K562 (cell line): ENCODE results near the gene FBLN2. TPM values are rescaled to one million over a fixed set of nuclear protein-coding genes. Genes with fewer than 3 reads are reported as not detected.
A peak's percentile ranks its signal among the peaks of the same experiment; 100 is the strongest.

Experiments
- ARHGAP35 ChIP-seq: fragments of 450-650 bp; IDR thresholded peaks from 2 replicates; pipeline ENCODE4 v1.6.1; 2018; ENCODE audit not compliant: partially characterized antibody
- ATF7 ChIP-seq: fragments of 450-650 bp; IDR thresholded peaks from 2 replicates; pipeline ENCODE4 v1.7.1; 2014; ENCODE audit warnings: mild to moderate bottlenecking, moderate library complexity
- CBFA2T3 ChIP-seq: fragments of 450-650 bp; IDR thresholded peaks from 2 replicates; pipeline ENCODE4 v1.6.1; 2017
- ETV5 ChIP-seq: sonication (generic); formaldehyde crosslinking; IDR thresholded peaks from 2 replicates; pipeline ENCODE4 v1.4.0; 2020; ENCODE audit warnings: low read depth, mild to moderate bottlenecking, missing genetic modification reagents
- ETV6 ChIP-seq, 3 experiments: fragments of 150-350 bp in 1 of 3; sonication (generic) in 1 of 3; formaldehyde crosslinking in 1 of 3; IDR thresholded peaks; 2 replicates each; pipeline versions ENCODE4 v1.6.1 to v1.8.0; 2014 to 2022; ENCODE audit warnings: borderline replicate concordance in 2 of 3, low read depth in 2 of 3, antibody characterized with exemption in 1 of 3, low read length in 1 of 3, mild to moderate bottlenecking in 1 of 3, missing genetic modification reagents in 1 of 3
- FOXK2 ChIP-seq, 2 experiments: fragments of 450-650 bp; IDR thresholded peaks in 1 of 2; conservative IDR thresholded peaks in 1 of 2; 2 replicates each; pipeline ENCODE4 v1.6.1; 2016; ENCODE audit warnings: low read depth in 2 of 2, mild to moderate bottlenecking in 1 of 2
- HEY1 ChIP-seq: fragments of 250-450 bp; sonication (Bioruptor Pico); IDR thresholded peaks from 2 replicates; pipeline ENCODE4 v1.5.0; 2020; ENCODE audit warnings: mild to moderate bottlenecking, moderate library complexity, borderline replicate concordance
- L3MBTL2 ChIP-seq: fragments of 450-650 bp; IDR thresholded peaks from 2 replicates; pipeline ENCODE4 v1.6.1; 2016; ENCODE audit warnings: mild to moderate bottlenecking, moderate library complexity
- NBN ChIP-seq: fragments of 450-650 bp; IDR thresholded peaks from 2 replicates; pipeline ENCODE4 v1.6.1; 2016; ENCODE audit warnings: low read depth, mild to moderate bottlenecking
- PRDM10 ChIP-seq: fragments of 450-650 bp; IDR thresholded peaks from 2 replicates; pipeline ENCODE4 v1.6.1; 2018; ENCODE audit not compliant: partially characterized antibody
- PYGO2 ChIP-seq: fragments of 450-650 bp; IDR thresholded peaks from 2 replicates; pipeline ENCODE4 v1.6.1; 2016; ENCODE audit warnings: mild to moderate bottlenecking, missing genetic modification characterization, moderate library complexity, missing compliant biosample characterization
- SPI1 ChIP-seq: IDR thresholded peaks from 2 replicates; pipeline ENCODE4 v1.6.1; 2011; ENCODE audit warnings: low read depth, low read length, control low read depth, borderline replicate concordance
- TAL1 ChIP-seq: fragments of 450-650 bp; IDR thresholded peaks from 2 replicates; pipeline ENCODE4 v1.6.1; 2016; ENCODE audit warnings: mild to moderate bottlenecking
- TFE3 ChIP-seq: fragments of 450-650 bp; formaldehyde crosslinking; IDR thresholded peaks from 2 replicates; pipeline ENCODE4 v1.4.0; 2020; ENCODE audit warnings: mild to moderate bottlenecking, mixed read lengths
- ZBTB11 ChIP-seq, 3 experiments: fragments of 200-800 bp in 1 of 3; fragments of 250-450 bp in 1 of 3; fragments of 450-650 bp in 1 of 3; sonication (Bioruptor Pico) in 1 of 3; sonication (Bioruptor generic) in 1 of 3; formaldehyde crosslinking in 1 of 3; IDR thresholded peaks; 2 replicates each; pipeline versions ENCODE4 v1.6.1 to v1.8.0; 2016 to 2022; ENCODE audit warnings: mild to moderate bottlenecking in 2 of 3, missing genetic modification characterization in 2 of 3, missing compliant biosample characterization in 1 of 3, moderate library complexity in 1 of 3
- ZNF644 ChIP-seq: fragments of 200-800 bp; sonication (Bioruptor generic); IDR thresholded peaks from 2 replicates; pipeline ENCODE4 v1.6.1; 2016; ENCODE audit warnings: low read depth, missing genetic modification characterization, missing compliant biosample characterization
- polyA plus RNA-seq, 8 experiments: library from polyadenylated mRNA; depleted of rRNA in 4 of 8; stranded (reverse) in 5 of 8; unstranded in 3 of 8; fragments of >200 nt; fragmentation: Nextera tagmentation in 2 of 8; fragmentation: Illumina TruSeq in 1 of 8; extraction: Ambion mirVana in 2 of 8; extraction: Trizol in 1 of 8; gene quantifications; 2 replicates each; pipeline versions ENCODE4 v1.2.1 to v1.2.3, GENCODE V29; 2011 to 2014; ENCODE audit warnings: inconsistent platforms in 1 of 8, missing spikeins in 1 of 8
- total RNA-seq, 7 experiments: library from RNA; depleted of rRNA in 6 of 7; stranded (reverse); fragments of >200 nt in 6 of 7; fragmentation: Illumina TruSeq in 2 of 7; extraction: Trizol in 2 of 7; gene quantifications; 2 replicates each; pipeline versions ENCODE4 v1.2.1 to v1.2.3, GENCODE V29; 2011 to 2021; ENCODE audit warnings: low replicate concordance in 1 of 7
- TF ChIP-seq, protein P1 (sequence below): conservative IDR thresholded peaks from 2 replicates; pipeline ENCODE4 v1.6.1; 2011; ENCODE audit warnings: low read depth, mild to moderate bottlenecking, low read length; ENCODE audit not compliant: control insufficient read depth

FBLN2 gene
- total and polyA plus RNA-seq, 9 of the 15 experiments (the other 6 are each of a cell fraction or from before 2014, with no cell fraction given): 0.03 to 0.10 (median 0.04) TPM; not detected in 6

- TF ChIP-seq ETV5 (CRISPR knock-in tag) (no peak), TFE3 (CRISPR knock-in tag) (no peak), ZNF644 (tag) (no peak), HEY1 (CRISPR knock-in tag) (no peak), CBFA2T3 (peak; percentile 67), PRDM10 (peak; percentile 83), L3MBTL2 (no peak), FOXK2 (conservative IDR thresholded peaks at IDR 0.05 in 1 of 2, IDR thresholded peaks at IDR 0.05 in 1 of 2; ENCODE audit: low read depth in 2 of 2) (0 out of 4 replicates have a peak, but pooled peaks of 1 of the 2 experiments have one; percentile 23), ARHGAP35 (no peak), SPI1 (peak; percentile 62; the same call in 1 of the 2 replicates), ZBTB11 (CRISPR knock-in tag; IDR thresholded peaks at IDR 0.05) (0 out of 6 replicates have a peak, but pooled peaks of 1 of the 3 experiments have one; percentile 21), ATF7 (peak; percentile 15; the same call in 1 of the 2 replicates), NBN (no peak), TAL1 (peak; percentile 31; the same call in 1 of the 2 replicates), ETV6 (IDR thresholded peaks at IDR 0.05; ENCODE audit: borderline replicate concordance in 1 of 2, low read depth in 2 of 2, low read length in 1 of 2) (no peak), ETV6 (CRISPR knock-in tag; IDR thresholded peaks at IDR 0.05; ENCODE audit: borderline replicate concordance) (no peak), PYGO2 (tag) (no peak)
- TF ChIP-seq, protein P1, sequence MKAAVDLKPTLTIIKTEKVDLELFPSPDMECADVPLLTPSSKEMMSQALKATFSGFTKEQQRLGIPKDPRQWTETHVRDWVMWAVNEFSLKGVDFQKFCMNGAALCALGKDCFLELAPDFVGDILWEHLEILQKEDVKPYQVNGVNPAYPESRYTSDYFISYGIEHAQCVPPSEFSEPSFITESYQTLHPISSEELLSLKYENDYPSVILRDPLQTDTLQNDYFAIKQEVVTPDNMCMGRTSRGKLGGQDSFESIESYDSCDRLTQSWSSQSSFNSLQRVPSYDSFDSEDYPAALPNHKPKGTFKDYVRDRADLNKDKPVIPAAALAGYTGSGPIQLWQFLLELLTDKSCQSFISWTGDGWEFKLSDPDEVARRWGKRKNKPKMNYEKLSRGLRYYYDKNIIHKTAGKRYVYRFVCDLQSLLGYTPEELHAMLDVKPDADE: no peak
These were observed 38.5 kb downstream of the FBLN2 start (continued) for GRCh38 chr3:13587442-13587841.
